HUDEP-2 (cell line): ENCODE results near the gene P2RX7.

Experiments used
- DNase-seq, 76 experiments: peaks; one replicate each; lab custom pipeline; 2025; ENCODE audit not compliant: unreplicated experiment in 76 of 76; lab: John Stamatoyannopoulos, UW

P2RX7 gene

DNA sequence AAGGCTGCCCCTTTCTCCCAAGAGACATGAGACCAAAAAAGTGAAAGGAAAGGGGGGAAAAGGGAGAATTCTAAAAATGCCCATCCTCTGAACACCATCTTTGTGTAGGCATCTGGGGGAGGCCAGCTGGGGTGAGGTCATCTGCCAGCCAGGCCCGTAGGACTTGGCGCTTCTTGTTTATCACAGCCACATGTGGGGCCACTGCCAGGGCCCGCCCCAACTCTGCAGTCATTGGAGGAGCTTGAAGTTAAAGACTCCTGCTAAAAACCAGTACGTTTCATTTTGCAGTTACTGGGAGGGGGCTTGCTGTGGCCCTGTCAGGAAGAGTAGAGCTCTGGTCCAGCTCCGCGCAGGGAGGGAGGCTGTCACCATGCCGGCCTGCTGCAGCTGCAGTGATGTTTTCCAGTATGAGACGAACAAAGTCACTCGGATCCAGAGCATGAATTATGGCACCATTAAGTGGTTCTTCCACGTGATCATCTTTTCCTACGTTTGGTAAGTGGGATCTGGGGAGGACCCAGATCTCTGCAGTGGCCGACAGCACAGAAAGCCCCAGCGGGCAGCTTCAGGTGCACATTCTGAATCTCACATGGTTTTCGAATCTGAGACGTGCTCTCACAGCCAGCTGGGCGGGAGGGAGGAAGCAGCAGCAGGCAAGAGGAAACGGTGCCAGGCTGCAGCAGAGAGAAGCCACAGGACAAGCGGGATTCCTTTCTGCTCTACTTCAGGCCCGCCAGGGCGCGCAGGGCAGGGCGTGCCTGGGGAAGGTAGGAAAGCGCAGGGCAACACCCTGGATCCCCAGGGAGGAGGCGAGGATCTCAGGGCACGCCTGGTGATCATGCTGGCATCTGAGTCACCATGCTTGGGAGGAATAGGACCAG lies at the start of gene P2RX7:
Gene P2RX7, plus strand, starts transcription at position 276 of the 881 bp plus-strand sequence. Its CDS starts 95 bp downstream, at position 371.
- peak in 74 of 76 experiments; percentile 12 to 78 (median 58) for DNase-seq

DNA sequence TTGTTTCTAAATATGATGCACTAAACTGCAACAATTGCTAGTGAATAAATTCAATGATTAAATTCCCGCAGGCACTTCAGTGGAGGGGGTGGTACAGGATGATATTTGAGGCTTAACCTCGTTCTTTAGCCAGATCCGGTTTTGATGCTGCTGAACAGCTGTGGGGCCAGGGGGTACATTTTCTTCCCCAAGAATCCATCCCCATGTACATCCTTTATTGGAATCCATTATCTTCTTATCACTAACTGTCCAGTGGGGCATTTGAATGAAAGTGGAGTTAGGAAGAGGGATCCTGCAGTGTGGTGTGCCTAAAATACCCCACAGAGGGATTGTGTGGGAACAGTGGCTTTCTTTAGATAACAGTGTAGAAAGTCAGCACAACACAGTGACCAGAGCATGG lies 48.4 kb upstream of the P2RX7 start:
- no peak for DNase-seq

DNA sequence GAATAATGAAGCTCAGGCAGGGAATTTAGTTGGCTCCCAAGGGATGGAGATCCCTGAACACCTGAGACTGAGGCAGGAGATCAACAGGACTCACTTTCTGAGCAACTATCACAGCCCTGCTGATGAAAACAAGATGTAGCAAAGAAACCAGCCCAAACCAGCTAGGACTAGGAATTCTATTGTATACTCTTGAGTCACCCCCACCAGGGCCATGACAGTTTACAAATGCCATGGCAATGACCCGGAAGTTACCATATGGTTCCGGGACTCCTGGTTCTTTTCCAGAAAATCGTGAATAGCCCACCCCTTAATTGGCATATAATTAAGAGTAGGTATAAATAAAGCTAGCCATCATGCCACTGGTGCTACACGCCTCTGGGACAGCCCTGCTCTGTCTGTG lies 47.6 kb upstream of the P2RX7 start:
- DNase-seq: no peak

DNA sequence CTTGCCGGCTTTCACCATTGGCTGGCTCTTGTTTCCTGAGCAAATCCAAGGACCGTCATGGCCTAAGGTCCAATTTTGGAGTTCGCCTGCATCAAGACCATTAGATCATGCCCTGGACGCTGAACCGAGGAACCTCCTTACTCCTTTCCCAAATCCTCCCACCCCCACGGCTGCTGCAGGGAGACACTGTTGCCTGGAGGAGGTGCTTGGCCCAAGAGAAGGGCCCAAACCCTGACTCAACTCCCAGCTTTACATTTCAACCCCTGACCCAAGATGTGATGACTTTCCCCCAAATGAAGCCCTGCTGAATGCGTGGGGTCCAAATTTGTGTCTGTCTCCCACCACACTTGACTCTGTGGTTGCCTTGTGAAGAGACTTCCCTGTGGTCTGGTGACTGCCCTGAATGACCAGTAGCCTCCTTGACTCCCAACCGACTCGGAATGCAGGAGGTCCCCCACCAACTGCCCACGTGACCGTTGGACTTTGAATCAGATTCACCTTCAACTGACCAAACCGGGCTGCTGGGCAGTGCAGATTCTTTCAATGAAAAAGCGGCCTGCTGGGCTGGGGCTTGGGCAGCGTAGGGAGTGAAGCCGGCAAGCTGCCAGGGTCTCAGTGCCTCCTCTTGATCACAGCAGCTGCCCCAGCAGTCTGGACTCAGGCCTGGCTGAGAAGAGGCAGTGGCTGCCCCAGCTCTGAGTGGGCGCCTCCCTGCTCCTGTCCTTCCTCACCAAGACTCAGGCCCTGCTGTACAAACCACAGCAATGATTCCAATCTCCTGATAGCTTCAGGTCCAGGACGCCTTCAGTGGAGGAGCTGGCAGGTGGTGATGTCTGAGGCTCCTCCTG lies 46.9 kb upstream of the P2RX7 start:
- no peak for DNase-seq

DNA sequence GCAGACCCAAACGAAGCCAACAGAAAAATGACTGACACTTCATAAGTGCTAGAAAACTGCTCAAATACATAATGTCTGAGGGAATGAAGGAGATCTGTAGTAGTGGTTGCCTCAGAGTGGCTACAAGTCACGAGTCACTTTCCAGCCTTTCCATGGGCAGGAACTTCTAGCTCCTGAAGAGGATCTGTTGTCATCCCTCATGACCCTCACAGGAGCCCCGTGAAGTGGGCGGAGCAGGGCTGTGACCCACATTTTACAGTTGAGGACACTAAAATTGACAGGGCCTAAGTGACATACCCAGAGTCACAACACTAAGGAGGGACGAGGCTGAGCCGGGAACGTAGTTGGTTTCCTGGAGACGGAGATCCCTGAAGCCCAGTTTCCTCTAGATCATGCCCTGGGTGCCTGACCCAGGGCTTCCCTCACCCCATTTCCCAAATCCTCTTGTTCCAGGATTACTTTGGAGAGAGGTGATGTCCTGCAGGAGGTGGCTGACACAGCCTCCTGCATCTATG lies 45.8 kb upstream of the P2RX7 start:
- DNase-seq: no peak

DNA sequence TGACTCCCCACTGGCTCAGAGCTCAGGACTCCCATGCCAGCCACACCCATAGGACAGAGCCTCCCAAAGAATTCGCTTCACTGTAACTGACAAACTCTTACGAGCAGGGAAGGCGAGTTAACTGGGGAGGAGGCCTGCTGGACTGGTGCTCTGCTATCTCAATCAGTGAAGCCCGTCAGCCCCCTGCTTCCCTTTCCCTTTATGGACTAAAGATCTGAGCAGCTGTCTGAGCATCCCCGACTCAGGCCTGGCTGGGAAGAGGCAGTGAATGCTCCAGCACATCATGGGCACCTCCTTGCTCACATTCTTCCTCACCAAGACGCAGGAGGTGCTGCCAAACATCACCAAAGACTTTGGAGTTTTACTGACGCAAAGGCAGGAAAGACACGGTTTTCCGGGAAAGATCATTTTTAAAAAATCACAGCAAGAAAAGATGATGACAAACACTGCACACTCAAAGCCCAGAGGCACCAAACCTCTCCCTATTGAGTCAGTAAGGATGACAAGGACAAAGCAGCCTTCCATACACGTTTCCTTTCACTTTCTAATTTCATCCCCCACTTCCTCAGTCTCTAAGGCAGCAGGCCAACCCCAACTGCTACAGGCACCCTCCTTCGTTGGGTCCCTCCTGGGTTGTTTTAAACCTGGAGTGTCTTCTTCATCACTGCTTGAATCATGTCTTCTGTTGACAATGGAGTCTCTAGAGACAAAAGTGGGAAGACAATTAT lies 45.0 kb upstream of the P2RX7 start:
- no peak for DNase-seq

DNA sequence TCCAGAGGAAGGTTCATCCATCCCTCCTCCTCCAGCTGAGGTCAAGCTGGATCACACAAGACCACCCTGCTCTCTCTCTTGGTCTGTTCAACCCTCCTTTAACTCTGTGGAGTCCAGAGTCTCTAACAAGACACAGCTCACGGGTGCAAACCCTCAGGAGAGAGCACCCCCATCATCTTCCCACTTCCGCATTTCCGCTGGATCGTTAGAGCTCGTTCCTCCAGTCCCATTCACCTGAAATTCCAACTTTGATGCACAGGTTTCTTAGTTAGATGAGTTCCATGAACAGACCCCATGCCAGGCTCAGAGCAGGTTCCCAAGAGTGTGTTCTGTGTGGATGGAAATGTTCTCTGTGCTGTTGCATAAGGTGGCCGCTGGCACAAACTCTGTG lies 44.5 kb upstream of the P2RX7 start:
- no peak for DNase-seq

DNA sequence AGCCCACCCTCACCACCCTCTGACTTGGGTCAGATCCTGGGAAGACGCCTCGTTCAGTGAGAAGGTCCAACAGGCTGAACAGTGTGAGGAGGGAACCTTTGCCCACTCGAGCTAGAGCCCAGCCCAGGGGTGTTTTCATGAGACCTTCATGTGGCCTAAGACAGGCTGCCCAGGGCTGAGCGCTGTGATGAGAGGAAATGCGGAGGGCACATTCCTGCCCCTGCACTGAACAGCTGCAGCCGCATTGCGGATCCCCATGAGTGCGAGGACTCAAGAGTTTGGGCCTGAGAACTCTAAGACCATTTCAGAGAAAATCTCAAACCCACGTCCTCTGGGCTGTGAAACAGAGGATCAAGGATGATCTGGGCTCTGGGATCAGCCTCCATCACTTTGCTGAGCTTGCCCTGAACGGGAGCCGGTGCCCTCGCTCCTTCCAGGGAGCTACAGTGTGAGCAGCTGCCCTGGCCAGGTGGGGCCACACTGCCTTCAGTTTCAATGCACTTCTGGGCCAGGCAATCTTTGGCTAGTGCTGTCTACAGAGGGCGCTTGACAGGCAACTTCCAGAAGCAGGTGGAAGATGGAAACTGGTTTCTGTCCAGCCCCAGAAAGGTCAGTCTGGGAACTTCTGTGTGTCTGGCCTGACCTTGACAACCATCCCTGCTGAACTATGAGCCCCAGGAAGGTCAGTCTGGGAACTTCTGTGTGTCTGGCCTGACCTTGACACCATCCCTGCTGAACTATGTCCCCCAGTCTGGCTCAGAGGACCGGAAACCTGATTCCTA lies 43.5 kb upstream of the P2RX7 start:
- DNase-seq: peak in 4 of 76 experiments; percentile 4 to 8 (median 6)

DNA sequence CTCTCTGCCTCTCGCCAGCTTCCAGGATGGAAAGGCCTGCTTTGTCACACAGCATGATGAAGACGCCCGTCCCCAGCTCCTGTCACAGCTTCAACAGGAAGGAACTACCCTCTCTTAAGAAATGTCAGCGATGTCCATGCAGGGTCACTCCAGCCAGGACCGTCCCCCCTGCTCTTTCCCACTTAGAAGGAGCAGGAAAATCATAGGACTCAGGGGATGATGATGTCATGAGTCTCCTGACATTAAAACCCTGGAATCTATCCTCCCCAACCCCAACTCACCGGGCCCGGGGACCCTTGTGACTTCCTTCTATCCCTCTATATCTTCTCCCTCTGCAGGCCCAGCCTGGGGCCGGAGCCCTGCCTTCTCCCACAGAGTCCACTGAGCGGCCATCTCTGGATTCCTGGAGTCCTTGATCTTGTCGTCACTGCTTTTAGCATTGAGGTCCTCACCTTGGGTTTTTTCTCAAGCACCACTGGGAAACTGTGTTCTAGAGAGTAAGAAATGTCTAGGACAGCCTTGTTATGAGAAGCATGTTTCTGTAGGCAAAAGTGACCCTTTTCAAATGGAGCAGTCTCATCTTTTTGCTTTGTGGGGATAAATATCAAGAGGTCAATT lies 42.8 kb upstream of the P2RX7 start:
- no peak for DNase-seq

DNA sequence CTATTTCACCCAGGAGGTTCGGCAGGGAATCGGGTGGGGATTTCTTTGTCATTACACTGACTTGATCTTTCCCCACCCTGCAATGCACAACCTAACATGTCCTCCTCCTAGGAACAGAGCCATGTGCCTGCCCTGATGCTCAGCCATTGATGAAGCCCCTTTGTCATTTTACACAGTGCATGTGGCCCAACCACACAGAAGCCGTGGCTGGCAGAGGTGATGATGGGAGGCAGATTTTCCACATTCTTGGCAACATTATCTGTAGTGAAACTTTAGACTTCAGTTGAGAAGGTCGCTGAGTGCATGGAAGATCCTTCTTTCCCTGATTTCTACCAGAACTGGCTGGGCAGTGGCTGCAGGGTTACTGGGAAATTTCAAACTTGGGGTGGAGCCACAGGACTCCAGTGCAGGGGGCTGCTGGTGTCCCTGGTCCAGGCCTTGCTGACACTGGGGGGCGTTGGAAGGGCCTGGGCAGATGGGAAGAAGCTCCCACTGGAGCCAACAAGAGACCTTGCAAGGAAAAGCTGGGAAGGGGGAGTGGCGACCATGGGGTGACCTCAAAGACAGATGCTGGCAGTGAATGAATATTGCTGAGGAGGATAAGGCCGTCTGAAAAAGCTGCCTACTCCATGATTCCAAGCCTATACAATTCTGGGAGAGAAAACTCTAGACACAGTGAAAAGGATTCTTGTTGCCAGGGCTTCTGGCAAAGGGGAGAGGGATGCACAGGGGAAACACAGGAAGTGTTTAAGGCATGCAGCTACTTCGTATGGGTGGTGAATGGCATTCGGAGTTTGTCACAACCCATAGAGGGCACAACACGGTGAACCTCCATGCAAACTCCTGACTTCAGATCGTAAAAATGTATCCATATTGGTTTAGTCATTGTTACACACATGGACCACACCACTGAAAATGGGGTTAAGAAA lies 41.8 kb upstream of the P2RX7 start:
- no peak for DNase-seq

DNA sequence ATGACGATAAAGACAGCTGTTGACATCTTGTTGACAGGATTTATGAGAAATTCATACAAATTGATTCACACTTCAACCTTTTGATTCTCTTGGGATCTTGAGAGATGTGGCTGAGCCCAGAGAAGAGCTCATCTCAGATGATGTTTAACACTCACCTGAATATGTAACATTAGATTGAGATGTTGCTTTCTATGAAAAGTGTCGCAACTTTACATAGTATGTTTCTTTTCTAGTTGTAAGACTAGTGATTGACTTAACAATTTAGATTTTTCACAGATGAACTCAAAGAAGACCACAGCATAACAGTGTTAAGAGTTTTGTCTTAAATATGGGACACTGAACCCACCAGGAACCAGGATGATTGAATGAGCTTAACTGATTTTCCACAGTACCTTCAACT lies 40.6 kb upstream of the P2RX7 start:
- no peak for DNase-seq

DNA sequence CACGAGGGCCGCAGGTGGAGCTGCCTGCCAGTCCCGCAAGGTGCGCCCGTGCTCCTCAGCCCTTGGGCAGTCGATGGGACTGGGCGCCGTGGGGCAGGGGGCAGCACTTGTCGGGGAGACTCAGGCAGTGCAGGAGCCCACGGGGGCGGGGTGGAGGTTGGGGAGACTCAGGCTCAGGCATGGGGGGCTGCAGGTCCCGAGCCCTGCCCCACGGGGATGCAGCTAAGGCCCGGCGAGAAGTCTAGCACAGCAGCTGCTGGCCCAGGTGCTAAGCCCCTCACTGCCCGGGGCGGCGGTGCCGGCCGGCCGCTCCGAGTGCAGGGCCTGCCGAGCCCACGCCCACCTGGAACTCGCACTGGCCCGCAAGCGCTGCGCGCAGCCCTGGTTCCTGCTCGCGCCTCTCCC lies 39.2 kb upstream of the P2RX7 start:
- no peak for DNase-seq

DNA sequence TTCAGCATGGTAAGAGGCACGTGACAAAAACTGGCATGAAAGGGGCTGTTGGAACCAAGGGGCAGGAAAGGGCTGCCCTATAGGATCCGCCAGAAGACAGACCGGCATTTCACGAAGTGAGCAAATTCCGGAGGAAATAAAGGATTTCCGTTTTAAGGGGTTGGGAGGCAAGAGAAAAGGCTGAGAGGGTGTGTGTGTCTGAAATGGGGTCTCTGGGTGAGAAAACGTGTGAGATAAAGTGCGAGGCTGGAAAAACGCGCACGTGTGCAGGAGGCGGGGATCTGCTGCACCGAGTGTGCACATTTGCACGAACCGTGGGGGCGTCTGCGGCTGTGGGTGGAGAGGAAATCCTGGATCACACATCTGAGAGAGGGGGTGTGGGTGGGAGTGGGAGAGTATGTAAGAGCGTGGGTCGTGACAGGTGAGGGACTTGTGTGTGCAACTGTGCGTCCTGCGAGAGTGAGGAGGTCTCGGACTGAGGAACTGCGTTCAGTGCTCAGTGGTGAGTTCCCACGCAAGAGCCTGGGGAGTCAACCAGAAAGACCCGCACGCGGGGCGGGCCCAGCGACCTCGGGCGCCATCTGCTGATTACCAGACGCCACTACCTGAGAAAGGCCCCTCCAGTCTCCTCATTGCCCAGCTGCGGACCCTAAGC lies 37.0 kb upstream of the P2RX7 start:
- peak in 43 of 76 experiments; percentile 3 to 52 (median 28) for DNase-seq

DNA sequence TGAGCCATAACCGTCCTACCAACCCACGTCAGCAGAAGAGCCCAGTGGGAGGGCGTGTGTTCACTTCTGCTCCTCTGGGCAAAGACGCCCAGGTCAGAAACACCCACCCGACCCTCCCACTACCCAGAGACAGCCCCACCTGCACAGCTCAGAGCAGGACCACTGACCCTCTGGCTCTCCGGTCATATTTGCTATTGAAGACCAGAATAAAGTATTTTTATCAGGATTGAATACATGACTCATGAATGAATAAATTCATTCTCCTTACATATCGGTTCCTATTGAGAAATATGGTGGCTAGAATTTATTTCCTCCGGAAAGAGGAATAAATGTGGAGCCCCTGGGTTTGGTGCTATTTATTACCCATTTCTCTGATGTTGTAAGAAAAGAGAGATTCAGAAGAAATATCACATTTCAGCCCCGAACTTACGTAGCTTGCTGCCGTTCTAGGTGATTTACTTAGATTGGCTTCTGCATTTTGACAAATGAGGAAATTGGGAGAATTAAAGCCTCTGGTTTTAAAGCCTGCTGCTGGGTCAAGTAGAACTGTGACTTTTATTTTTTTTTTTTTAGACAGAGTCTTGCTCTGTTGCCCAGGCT lies 36.4 kb upstream of the P2RX7 start:
- no peak for DNase-seq

DNA sequence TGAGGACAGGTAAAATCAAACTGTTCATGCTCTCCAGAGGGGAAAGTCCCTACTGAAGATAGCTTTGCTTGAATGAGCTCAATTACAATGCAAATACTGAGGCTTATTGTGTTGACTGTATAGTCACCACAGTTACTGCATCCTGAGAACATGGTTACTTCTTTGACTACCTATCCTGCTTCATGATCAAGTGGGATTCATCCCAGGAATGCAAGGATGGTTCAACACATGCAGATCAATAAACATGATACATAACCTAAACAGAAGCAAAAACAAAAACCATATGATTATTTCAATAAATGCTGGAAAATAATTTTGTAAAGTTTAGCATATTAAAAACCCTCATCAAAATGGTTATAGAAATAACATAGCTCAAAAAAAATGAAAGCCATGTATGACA lies 32.9 kb upstream of the P2RX7 start:
- no peak for DNase-seq

DNA sequence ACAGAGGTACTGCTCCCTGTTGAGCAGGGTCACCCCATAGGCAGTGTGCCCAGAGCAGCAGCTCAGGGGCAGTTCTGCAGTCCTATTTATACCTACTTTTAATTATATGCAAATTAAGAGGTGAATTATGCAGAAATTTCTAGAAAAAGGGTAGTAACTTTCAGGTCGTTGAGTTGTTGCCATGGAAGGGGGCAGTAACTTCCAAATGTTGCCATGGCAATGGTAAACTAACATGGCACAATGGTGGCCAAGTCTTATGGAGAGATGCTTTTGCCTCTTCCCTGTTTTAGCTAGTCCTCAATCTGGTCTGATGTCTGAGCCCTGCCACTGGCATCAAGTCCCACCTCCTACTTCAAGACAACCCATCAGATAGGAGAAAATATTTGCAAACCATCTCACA lies 30.4 kb upstream of the P2RX7 start:
- DNase-seq: no peak

DNA sequence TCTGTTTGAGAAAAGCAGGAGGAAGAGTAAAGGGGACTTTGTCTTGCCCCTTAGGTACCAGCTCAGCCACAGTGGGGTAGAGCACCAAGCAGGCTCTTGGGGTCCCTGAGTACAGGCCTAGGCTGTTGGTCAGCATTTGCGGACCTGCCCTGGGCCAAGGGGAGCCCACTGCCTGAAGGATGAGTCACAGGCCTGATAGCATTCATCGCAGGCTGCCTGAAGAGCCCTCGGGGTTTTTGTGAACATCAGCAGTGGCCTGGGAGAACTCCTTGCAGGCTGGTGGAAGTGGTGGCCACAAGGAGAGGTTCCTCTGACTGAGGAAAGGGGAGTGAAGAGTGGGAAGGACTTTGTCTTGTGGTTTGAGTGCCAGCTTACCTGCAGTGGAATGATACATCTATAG lies 25.0 kb upstream of the P2RX7 start:
- no peak for DNase-seq

DNA sequence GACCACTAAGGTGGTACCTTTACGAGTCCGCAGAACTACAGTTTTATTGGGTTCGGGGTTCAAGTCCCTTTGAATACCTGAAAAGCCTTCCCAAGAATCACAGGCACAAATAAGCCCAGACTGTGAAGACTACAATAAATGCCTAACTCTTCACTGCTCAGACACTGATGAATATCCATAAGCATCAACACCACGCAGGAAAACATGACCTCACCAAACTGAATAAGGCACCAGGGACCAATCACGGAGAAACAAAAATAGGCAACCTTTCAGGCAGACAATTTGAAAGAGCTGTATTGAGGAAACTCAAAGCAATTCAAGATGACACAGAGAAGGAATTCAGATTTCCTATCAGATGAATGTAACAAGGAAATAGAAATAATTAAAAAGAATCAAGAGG lies 24.2 kb upstream of the P2RX7 start:
- no peak for DNase-seq
